ENCODE measurements around the gene VAMP3.

- TF ChIP-seq CTCF (conservative IDR thresholded peaks at IDR 0.05) (no peak), ZFX (IDR thresholded peaks at IDR 0.05) (no peak)
Measured at GRCh38 chr1:7767176-7767575, 3.9 kb upstream of the VAMP3 start.

Data from C4-2B (cell line).